Sigmoid colon (tissue), 3 donors: ENCODE data around the gene NCOA6.
A peak's percentile ranks its signal among the peaks of the same experiment; 100 is the strongest.

Experiments
- POLR2A ChIP-seq, 2 donors: fragments of 450-650 bp; IDR thresholded peaks; one replicate each; pipeline ENCODE4 v1.6.1; 2016; ENCODE audit warnings: antibody characterized with exemption in 2 of 2, mild to moderate bottlenecking in 2 of 2, moderate library complexity in 2 of 2
- TF ChIP-seq, protein P1 (sequence below), 4 experiments: fragments of 450-650 bp in 3 of 4; fragments of 200-600 bp in 1 of 4; IDR thresholded peaks; one replicate each; pipeline ENCODE4 v1.5.1; 2016 to 2019; ENCODE audit warnings: antibody characterized with exemption in 4 of 4, mild to moderate bottlenecking in 3 of 4, moderate library complexity in 2 of 4

DNA sequence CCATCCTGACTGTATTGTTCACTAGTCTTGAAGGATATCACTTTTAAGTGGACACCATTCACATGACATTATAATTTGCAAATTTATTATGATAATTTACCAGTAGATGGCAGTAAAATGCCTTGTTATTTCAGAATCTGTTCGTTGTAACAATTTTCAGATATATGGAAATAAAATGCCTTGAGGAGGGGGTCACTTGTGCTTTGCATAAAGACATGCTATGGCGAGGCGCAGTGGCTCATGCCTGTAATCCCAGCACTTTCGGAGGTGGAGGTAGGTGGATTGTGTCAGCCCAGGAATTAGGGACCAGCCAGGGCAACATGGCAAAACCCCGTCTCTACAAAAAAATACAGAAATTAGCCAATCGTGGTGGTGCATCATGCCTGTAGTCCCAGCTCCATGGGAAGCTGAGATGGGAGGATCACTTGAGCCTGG, 9.0 kb upstream of the NCOA6 start:
- TF ChIP-seq, protein P1, sequence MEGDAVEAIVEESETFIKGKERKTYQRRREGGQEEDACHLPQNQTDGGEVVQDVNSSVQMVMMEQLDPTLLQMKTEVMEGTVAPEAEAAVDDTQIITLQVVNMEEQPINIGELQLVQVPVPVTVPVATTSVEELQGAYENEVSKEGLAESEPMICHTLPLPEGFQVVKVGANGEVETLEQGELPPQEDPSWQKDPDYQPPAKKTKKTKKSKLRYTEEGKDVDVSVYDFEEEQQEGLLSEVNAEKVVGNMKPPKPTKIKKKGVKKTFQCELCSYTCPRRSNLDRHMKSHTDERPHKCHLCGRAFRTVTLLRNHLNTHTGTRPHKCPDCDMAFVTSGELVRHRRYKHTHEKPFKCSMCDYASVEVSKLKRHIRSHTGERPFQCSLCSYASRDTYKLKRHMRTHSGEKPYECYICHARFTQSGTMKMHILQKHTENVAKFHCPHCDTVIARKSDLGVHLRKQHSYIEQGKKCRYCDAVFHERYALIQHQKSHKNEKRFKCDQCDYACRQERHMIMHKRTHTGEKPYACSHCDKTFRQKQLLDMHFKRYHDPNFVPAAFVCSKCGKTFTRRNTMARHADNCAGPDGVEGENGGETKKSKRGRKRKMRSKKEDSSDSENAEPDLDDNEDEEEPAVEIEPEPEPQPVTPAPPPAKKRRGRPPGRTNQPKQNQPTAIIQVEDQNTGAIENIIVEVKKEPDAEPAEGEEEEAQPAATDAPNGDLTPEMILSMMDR (IDR thresholded peaks at IDR 0.05) = peak in 3 of 4 experiments; percentile 28 to 39 (median 31)
- no peak for TF ChIP-seq POLR2A (IDR thresholded peaks at IDR 0.05)
